Testis (tissue), 2 donors: ENCODE measurements around the gene SLC8B1.

Experiments used
- CTCF ChIP-seq, 3 experiments: fragments of 450-650 bp in 2 of 3; fragments of 200-600 bp in 1 of 3; sonication (generic) in 1 of 3; IDR thresholded peaks; one replicate each; pipeline ENCODE4 v1.5.1; 2016 to 2019; ENCODE audit warnings: antibody characterized with exemption in 3 of 3, mild to moderate bottlenecking in 2 of 3, moderate library complexity in 1 of 3
- POLR2A ChIP-seq: fragments of 450-650 bp; IDR thresholded peaks from one replicate; pipeline ENCODE4 v1.6.1; 2017; ENCODE audit warnings: antibody characterized with exemption, mild to moderate bottlenecking, moderate library complexity

GRCh38 chr12:113370923-113371682 lies 36.2 kb upstream of the SLC8B1 start:
- no peak for TF ChIP-seq CTCF (IDR thresholded peaks at IDR 0.05)
- TF ChIP-seq POLR2A = no peak
